Measurements from ENCODE around the gene MMP28.

MMP28 gene

DNA sequence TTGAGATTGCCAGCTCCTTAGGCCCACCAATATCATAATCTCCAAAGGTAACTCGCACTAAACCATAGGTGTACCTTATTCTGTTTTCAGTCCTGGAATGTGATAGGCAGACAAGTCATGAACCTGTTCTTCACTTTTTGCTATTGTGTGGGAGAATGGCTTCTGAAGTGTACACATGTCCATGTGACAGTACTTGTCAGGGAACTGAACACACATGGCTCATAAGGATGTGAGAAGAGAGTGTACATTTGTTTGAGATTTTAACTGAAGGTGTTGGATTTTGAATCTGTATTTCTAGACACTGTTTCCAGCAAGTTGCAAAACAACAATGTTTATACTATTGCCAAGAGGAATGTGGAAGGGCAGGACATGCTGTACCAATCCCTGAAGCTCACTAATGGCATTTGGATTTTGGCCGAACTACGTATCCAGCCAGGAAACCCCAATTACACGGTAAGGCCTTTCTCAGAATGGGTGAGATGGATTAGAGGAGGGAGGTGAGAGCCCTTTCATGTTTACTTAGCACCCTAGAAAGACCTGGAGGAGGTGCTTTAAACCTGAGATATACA is 78.5 kb downstream of the MMP28 start:
- no peak for DNase-seq

DNA sequence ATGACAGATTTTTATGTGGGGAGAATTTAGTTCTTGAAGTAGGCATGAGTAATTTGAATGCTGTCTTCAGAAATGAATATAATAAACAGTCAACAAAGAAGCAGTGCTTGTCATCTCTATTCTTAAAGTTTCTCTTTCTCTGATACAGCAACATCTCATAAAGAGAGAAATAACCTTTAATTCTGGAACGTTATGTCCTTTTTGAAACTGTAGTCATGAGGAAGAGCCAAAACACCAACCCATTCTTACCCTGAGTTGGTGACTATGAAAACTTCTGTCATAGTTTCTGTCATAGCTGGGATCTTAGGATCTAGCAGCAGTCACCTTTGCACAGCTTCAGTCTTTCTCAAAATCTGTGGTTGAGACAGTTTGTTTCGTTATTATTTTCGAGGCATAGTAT is 79.3 kb downstream of the MMP28 start:
- no peak for DNase-seq
